ENCODE measurements around the gene GSS.

DNA sequence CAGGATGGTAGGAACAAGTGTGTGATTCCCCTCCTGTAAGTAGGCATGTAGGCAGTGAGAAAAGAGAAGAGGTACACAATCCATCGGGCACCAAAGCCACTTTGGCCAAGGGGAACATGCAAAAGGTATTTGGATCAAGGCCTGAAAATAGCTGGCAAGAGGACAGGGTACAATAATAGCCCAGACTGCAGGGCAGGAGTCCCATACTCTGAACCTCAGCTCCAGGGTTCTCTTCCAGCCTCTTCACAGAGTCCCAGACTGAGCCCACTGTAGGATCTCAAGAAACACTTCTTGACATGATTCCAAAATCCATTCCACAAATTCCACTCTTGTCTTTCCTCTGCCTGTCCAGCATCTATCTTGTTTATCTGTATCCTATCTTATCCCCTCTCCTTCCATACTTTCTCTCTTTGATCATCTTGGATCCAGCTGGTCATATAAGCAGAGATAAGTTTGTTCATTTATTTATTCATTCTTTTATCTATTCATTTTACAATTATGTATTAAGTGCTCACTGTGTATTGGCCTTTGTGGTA is 59.5 kb downstream of the GSS start:
- no peak for TF ChIP-seq POLR2A (IDR thresholded peaks at IDR 0.05; ENCODE audit: low read depth, low read length)
- TF ChIP-seq POLR2AphosphoS5 (IDR thresholded peaks at IDR 0.05; ENCODE audit: low read depth, low read length), result no peak
